SK-N-MC (cell line): ENCODE results near the gene KIF16B.

Experiments
- EZH2 ChIP-seq: fragments of 200-600 bp; sonication (generic); IDR thresholded peaks from one replicate; pipeline ENCODE4 v1.6.1; 2017; ENCODE audit warnings: antibody characterized with exemption
- POLR2AphosphoS5 ChIP-seq: IDR thresholded peaks from 2 replicates; pipeline ENCODE4 v1.6.1; 2012; ENCODE audit warnings: mild to moderate bottlenecking, low read depth, low read length, borderline replicate concordance

DNA sequence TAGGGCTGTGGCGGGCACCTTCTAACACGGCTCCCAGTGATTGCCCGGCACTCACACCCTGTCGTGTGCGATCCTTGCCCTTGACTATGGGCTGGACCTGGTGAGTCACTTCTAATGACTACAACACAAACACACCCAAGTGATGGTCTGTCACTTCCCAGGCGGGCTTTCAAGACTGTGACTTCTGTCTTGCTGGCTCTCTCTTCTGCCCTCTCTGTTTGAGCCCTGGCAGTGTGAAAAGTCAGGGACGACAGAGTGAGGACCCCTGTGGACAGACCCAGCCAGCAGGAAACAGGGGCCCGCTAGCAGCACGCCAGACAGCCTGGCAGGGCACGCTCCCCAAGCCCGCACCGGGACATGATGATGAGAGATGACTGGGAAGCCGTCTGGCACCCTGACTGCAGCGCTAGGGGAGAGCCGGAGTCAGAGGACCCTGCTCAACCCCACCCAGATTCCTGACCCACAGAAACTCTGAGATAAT is 43.0 kb downstream of the KIF16B start:
- TF ChIP-seq EZH2: no peak
- no peak for TF ChIP-seq POLR2AphosphoS5
